GM12878 (cell line): ENCODE data around the gene C16orf86. TPM values are rescaled to one million over a fixed set of nuclear protein-coding genes. Genes with fewer than 3 reads are reported as not detected.
A peak's percentile ranks its signal among the peaks of the same experiment; 100 is the strongest.

Source experiments
- ATAC-seq: fragments of 200-7000 bp; cut with Tn5 transposase; 3 replicates; pipeline ENCODE4 v1.9.1; 2020; ENCODE audit warnings: mild to moderate bottlenecking, moderate library complexity
- BruUV-seq: library from RNA; stranded (reverse); fragments of 400-500 nt; replicated peaks from 2 replicates; lab custom pipeline; 2021; lab: Mats Ljungman, UMichigan
- CTCF ChIA-PET: fragments of 300-600 bp; sonication (Branson Sonifier 250); formaldehyde crosslinking; extraction: SDS; loops from one replicate; lab custom pipeline; 2021; ENCODE audit warnings: inconsistent platforms; lab: Yijun Ruan, JAX
- POLR2A ChIA-PET: fragments of 350-600 bp; formaldehyde crosslinking; extraction: SDS; loops from one replicate; lab custom pipeline; 2021; ENCODE audit warnings: inconsistent platforms; lab: Charles Lee
- RAD21 ChIA-PET: fragments of 300-600 bp; sonication (Branson Sonifier 250); formaldehyde crosslinking; loops from one replicate; lab custom pipeline; 2023; ENCODE audit warnings: antibody characterized with exemption; ENCODE audit not compliant: unreplicated experiment; lab: Charles Lee
- SMC1A ChIA-PET: fragments of 300-600 bp; sonication (Branson Sonifier 250); formaldehyde crosslinking; loops from one replicate; lab custom pipeline; 2023; ENCODE audit not compliant: unreplicated experiment, uncharacterized antibody; lab: Charles Lee
- DNase-seq: peaks from one replicate; pipeline ENCODE4 v3.0.0-alpha.2; 2011; ENCODE audit warnings: low read depth, low spot score
- FAIRE-seq: peaks from 3 replicates; lab custom pipeline; 2011; peaks lifted over from hg19 to GRCh38; lab: Jason Lieb, UNC
- H2AFZ ChIP-seq: 2 replicates; pipeline ENCODE4 v1.6.0; 2011; ENCODE audit warnings: low read depth, low read length, control low read depth; ENCODE audit not compliant: control insufficient read depth
- H3K27ac ChIP-seq: 2 replicates; pipeline ENCODE4 v1.5.1; 2011; ENCODE audit warnings: control low read depth; ENCODE audit not compliant: control insufficient read depth, insufficient read depth
- H3K27me3 ChIP-seq, 2 experiments: replicated peaks in 1 of 2; 2 replicates each; pipeline versions ENCODE4 v1.6.0 to v1.6.1; 2011; ENCODE audit warnings: low read length in 1 of 2; ENCODE audit not compliant: control insufficient read depth in 2 of 2, insufficient read depth in 2 of 2
- H3K36me3 ChIP-seq, 2 experiments: 2 replicates each; pipeline ENCODE4 v1.5.1; 2011; ENCODE audit warnings: low read length in 1 of 2; ENCODE audit not compliant: control insufficient read depth in 2 of 2, insufficient read depth in 2 of 2
- H3K4me1 ChIP-seq: 2 replicates; pipeline ENCODE4 v1.6.1; 2011; ENCODE audit warnings: mild to moderate bottlenecking, low read length, moderate library complexity, mixed read lengths; ENCODE audit not compliant: control insufficient read depth, insufficient read depth
- H3K4me2 ChIP-seq: 2 replicates; pipeline ENCODE4 v1.6.0; 2011; ENCODE audit warnings: control low read depth; ENCODE audit not compliant: control insufficient read depth, insufficient read depth
- H3K4me3 ChIP-seq: fragments of 200-600 bp; sonication (generic); 2 replicates; pipeline ENCODE4 v1.5.1; 2016
- H3K79me2 ChIP-seq: 2 replicates; pipeline ENCODE4 v1.6.0; 2011; ENCODE audit warnings: low read length; ENCODE audit not compliant: control insufficient read depth, insufficient read depth
- H3K9ac ChIP-seq: 2 replicates; pipeline ENCODE4 v1.8.0; 2011; ENCODE audit warnings: low read length, control low read depth, mixed read lengths; ENCODE audit not compliant: control insufficient read depth, insufficient read depth
- H3K9me3 ChIP-seq: replicated peaks from 3 replicates; pipeline ENCODE4 v1.5.1; 2011; ENCODE audit warnings: mild to moderate bottlenecking, low read length; ENCODE audit not compliant: control insufficient read depth, insufficient read depth
- H4K20me1 ChIP-seq: 2 replicates; pipeline ENCODE4 v1.6.0; 2011; ENCODE audit not compliant: control insufficient read depth, insufficient read depth
- BMI1 ChIP-seq: fragments of 450-650 bp; IDR thresholded peaks from 2 replicates; pipeline ENCODE4 v1.6.1; 2016; ENCODE audit warnings: mild to moderate bottlenecking, moderate library complexity, borderline replicate concordance
- FOXK2 ChIP-seq: fragments of 450-650 bp; IDR thresholded peaks from 2 replicates; pipeline ENCODE4 v1.6.1; 2017; ENCODE audit warnings: mild to moderate bottlenecking, moderate library complexity
- GATAD2B ChIP-seq: fragments of 450-650 bp; conservative IDR thresholded peaks from 2 replicates; pipeline ENCODE4 v1.6.1; 2017; ENCODE audit warnings: low read depth, mild to moderate bottlenecking, moderate library complexity
- RAD51 ChIP-seq: fragments of 450-650 bp; IDR thresholded peaks from 2 replicates; pipeline ENCODE4 v1.6.1; 2016; ENCODE audit warnings: moderate library complexity, mild to moderate bottlenecking, inconsistent platforms
- RB1 ChIP-seq: fragments of 450-650 bp; formaldehyde crosslinking; IDR thresholded peaks from 2 replicates; pipeline ENCODE4 v1.6.1; 2017; ENCODE audit warnings: mild to moderate bottlenecking, borderline replicate concordance
- STAT1 ChIP-seq: fragments of 450-650 bp; conservative IDR thresholded peaks from 2 replicates; pipeline ENCODE4 v1.6.1; 2014; ENCODE audit warnings: antibody characterized with exemption, mild to moderate bottlenecking
- ZSCAN29 ChIP-seq: fragments of 450-650 bp; IDR thresholded peaks from 2 replicates; pipeline ENCODE4 v1.6.1; 2017; ENCODE audit warnings: mild to moderate bottlenecking, moderate library complexity
- WGBS: methylation state at CpG from one replicate; pipeline ENCODE4 v1.1.6; 2016; ENCODE audit warnings: low lambda C conversion rate; ENCODE audit not compliant: insufficient replicate concordance, insufficient coverage; ENCODE audit errors: missing lambda C conversion rate; 5-methylcytosine and 5-hydroxymethylcytosine counted together
- in situ Hi-C: fragments of 300-500 bp; cut with MboI; formaldehyde crosslinking; loops from 9 replicates; pipeline ENCODE4 v1.14.3; 2018; ENCODE audit warnings: mixed read lengths
- intact Hi-C: fragments of 100-400 bp; cut with micrococcal nuclease; formaldehyde crosslinking; loops from one replicate; pipeline ENCODE4 v1.14.2; 2022; ENCODE audit not compliant: unreplicated experiment
- polyA plus RNA-seq, 11 experiments: library from polyadenylated mRNA; depleted of rRNA in 4 of 11; unstranded in 6 of 11; stranded (reverse) in 5 of 11; fragments of >200 nt; fragmentation: Nextera tagmentation in 4 of 11; fragmentation: Illumina TruSeq in 1 of 11; extraction: Ambion mirVana in 4 of 11; extraction: Trizol in 1 of 11; gene quantifications; 1 replicate in 1 of 11; 2 replicates in 10 of 11; pipeline versions ENCODE4 v1.2.1 to v1.2.3, GENCODE V29; 2011 to 2016; ENCODE audit warnings: inconsistent platforms in 2 of 11, missing spikeins in 2 of 11, low read depth in 1 of 11
- total RNA-seq, 4 experiments: library from RNA; depleted of rRNA in 3 of 4; stranded (reverse); fragments of >200 nt in 3 of 4; fragmentation: Illumina TruSeq in 1 of 4; extraction: Trizol in 1 of 4; gene quantifications; 2 replicates each; pipeline versions ENCODE4 v1.2.1 to v1.2.3, GENCODE V29; 2013 to 2021
- TF ChIP-seq, protein P1 (sequence below): IDR thresholded peaks from 2 replicates; pipeline ENCODE4 v1.6.1; 2011; ENCODE audit warnings: borderline replicate concordance, low read depth, mild to moderate bottlenecking, moderate library complexity, mixed read lengths, low read length; ENCODE audit not compliant: insufficient read depth; ENCODE audit errors: extremely low read length
- TF ChIP-seq, protein P2 (sequence below), 3 experiments: IDR thresholded peaks in 2 of 3; conservative IDR thresholded peaks in 1 of 3; 2 replicates each; pipeline ENCODE4 v1.5.1; 2011; ENCODE audit warnings: low read depth in 3 of 3, low read length in 3 of 3, mild to moderate bottlenecking in 3 of 3, control low read depth in 2 of 3, moderate library complexity in 2 of 3, inconsistent platforms in 1 of 3, mixed read lengths in 1 of 3; ENCODE audit not compliant: control insufficient read depth in 2 of 3, insufficient read depth in 1 of 3; ENCODE audit errors: extremely low read depth in 1 of 3
- TF ChIP-seq, protein P3 (sequence below): fragments of 450-650 bp; IDR thresholded peaks from 2 replicates; pipeline ENCODE4 v1.6.1; 2017; ENCODE audit warnings: mild to moderate bottlenecking, moderate library complexity

Gene C16orf86
- total and polyA plus RNA-seq, 10 of the 15 experiments (the other 5 are each of a cell fraction or from before 2014, with no cell fraction given) = 0.11 to 3.3 (median 1.6) TPM

DNA sequence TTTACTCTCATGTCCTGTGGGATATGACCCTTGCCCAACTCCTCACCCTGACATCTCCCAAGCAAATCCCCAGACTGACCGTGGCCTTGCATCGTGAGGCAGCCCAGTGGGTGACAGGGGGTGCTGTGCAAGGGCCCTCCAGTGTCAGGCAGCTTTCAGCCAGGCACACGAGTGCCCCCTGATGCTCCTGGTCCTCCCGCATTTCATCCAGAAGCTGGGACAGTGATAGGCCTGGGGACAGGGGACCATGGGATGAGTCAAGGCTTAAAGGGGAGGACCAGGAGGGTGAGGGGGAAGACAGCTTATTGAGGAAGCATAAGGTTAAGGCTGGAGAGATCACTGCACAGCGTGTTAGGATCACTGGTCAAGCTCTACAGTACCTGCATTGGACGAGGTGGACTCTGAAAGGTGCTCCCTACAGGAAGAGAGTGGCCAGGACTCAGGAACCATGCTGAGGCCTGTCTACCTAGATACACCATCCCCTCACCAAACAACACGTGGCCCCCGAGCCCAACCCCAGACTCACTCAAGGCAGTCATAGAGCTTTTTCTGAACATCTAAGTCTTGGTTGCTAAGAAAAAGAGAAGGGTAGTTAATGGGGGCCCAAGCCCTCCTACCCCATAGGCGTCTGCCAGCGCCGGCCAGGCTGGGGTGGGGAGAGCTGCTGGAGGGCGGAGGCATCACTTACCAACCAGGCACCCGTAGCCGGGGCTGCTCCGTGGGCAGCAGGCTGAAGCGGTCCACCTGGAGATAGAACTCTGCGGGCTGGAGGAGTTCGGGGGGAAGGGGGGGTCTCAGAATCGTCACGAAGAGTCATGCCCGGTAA, 7.6 kb upstream of the C16orf86 start (continued):
- TF ChIP-seq GATAD2B = no peak

DNA sequence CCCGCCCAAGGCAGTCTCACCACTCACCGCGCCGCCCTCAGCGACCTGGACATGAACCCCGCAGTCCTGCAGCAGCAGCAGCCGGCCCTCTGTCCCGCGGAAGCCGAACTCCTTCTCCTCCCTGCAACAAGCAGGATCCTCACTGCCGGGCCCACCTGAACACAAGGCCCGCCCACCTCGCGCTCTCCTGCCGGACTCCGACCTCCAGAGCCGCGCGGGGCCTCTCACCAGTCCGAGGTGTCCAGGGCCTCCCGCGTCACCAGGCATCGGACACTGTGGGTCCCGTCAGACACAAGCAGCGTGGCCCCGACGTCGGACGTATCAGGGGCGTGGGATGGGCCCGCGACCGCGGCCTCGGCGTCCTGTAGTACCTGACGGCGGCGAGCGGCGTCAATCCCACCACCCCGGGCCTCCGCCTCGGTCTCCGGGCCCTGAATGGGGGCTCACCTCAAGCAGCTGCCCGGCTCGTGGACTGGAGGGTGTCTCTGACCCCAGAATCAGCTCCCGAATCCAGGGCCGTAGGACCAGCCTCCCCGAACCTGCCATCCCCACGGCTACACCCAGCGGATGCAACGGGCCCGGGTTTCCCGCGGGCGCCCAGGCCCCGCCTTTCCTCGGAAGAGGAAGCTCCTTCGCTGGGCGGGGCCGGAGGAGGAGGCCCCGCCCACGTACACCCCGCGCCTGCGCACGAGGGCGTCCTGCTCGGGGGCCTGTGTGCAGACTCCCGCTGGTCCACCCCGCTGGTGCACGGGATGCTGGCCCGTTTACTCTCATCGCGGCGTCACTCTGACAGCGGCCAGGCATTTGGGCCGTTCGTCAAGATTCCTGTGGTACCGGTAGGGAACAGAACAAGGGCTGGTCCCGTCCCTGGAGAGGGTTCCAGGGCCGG, 6.7 kb upstream of the C16orf86 start, which contains the start of gene ACD:
TSS of gene ACD (minus strand) at position 586 of the 889 bp plus-strand sequence. CDS start at position 546, 40 bp downstream.
- ChIA-PET SMC1A (interaction anchor here (1.0 to 1.4 kb wide), 6 partner anchors 10 to 185 kb away, joined by 3 read pairs; partner anchors contain the start of gene GFOD2), RAD21 (interaction anchor here (1.0 to 3.2 kb wide), 11 partner anchors 11 to 178 kb away, joined by 3 to 17 read pairs (median 6); partner anchors contain the start of genes ATP6V0D1, CARMIL2, CTCF and GFOD2), POLR2A (interaction anchor here (0.5 to 2.8 kb wide), 15 partner anchors 9 to 276 kb away, joined by 3 to 16 read pairs (median 4); partner anchors contain the start of genes ATP6V0D1, CARMIL2, CTCF and GFOD2), CTCF (interaction anchor here (0.6 to 4.3 kb wide), 18 partner anchors 9 to 616 kb away, joined by 3 to 29 read pairs (median 4); partner anchors contain the start of genes ATP6V0D1, CARMIL2 and CTCF)
- no peaks in the 10 kb centered on the region for H3K9me3 ChIP-seq
- peak within 1 kb of the TSS; percentile 78 for H3K9ac ChIP-seq
- H3K79me2 ChIP-seq = peaks cover 12% of the 10 kb centered on the region
- peak within 1 kb of the TSS; percentile 80 for H3K27ac ChIP-seq
- intact Hi-C loops = loop anchor here (1.0 to 5.0 kb wide), 2 partner anchors 98 to 503 kb away; partner anchors contain the start of genes CTCF, FBXL8 and TRADD
- H3K27me3 ChIP-seq = no peaks in the 10 kb centered on the region
- in situ Hi-C loops = no loop called here
- peak within 1 kb of the TSS; percentile 92 for H3K4me3 ChIP-seq
- ATAC-seq = peak; percentile 82
- WGBS = 1% methylated on average over 74 of the region's 83 CpGs
- H4K20me1 ChIP-seq = no peaks in the 10 kb centered on the region
- H3K4me2 ChIP-seq = peak within 1 kb of the TSS; percentile 78
- DNase-seq = peak; percentile 65
- peak; percentile 65 for FAIRE-seq
- peaks cover 10% of the 10 kb centered on the region for H3K4me1 ChIP-seq
- peak within 1 kb of the TSS; percentile 99 for H2AFZ ChIP-seq
- peaks cover 12 to 15% of the 10 kb centered on the region in 2 experiments for H3K36me3 ChIP-seq
- TSS peak; percentile 87 for BruUV-seq
- TF ChIP-seq, protein P1, sequence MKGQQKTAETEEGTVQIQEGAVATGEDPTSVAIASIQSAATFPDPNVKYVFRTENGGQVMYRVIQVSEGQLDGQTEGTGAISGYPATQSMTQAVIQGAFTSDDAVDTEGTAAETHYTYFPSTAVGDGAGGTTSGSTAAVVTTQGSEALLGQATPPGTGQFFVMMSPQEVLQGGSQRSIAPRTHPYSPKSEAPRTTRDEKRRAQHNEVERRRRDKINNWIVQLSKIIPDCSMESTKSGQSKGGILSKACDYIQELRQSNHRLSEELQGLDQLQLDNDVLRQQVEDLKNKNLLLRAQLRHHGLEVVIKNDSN = no peak
- no peak for TF ChIP-seq BMI1
- TF ChIP-seq STAT1 = no peak
- TF ChIP-seq FOXK2 = no peak
- TF ChIP-seq RAD51 = no peak
- TF ChIP-seq, protein P2, sequence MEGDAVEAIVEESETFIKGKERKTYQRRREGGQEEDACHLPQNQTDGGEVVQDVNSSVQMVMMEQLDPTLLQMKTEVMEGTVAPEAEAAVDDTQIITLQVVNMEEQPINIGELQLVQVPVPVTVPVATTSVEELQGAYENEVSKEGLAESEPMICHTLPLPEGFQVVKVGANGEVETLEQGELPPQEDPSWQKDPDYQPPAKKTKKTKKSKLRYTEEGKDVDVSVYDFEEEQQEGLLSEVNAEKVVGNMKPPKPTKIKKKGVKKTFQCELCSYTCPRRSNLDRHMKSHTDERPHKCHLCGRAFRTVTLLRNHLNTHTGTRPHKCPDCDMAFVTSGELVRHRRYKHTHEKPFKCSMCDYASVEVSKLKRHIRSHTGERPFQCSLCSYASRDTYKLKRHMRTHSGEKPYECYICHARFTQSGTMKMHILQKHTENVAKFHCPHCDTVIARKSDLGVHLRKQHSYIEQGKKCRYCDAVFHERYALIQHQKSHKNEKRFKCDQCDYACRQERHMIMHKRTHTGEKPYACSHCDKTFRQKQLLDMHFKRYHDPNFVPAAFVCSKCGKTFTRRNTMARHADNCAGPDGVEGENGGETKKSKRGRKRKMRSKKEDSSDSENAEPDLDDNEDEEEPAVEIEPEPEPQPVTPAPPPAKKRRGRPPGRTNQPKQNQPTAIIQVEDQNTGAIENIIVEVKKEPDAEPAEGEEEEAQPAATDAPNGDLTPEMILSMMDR (IDR thresholded peaks at IDR 0.05 in 2 of 3, conservative IDR thresholded peaks at IDR 0.05 in 1 of 3; ENCODE audit: control insufficient read depth in 2 of 3, extremely low read depth in 1 of 3, insufficient read depth in 1 of 3, low read depth in 3 of 3, low read length in 3 of 3) = no peak
- TF ChIP-seq, protein P3, sequence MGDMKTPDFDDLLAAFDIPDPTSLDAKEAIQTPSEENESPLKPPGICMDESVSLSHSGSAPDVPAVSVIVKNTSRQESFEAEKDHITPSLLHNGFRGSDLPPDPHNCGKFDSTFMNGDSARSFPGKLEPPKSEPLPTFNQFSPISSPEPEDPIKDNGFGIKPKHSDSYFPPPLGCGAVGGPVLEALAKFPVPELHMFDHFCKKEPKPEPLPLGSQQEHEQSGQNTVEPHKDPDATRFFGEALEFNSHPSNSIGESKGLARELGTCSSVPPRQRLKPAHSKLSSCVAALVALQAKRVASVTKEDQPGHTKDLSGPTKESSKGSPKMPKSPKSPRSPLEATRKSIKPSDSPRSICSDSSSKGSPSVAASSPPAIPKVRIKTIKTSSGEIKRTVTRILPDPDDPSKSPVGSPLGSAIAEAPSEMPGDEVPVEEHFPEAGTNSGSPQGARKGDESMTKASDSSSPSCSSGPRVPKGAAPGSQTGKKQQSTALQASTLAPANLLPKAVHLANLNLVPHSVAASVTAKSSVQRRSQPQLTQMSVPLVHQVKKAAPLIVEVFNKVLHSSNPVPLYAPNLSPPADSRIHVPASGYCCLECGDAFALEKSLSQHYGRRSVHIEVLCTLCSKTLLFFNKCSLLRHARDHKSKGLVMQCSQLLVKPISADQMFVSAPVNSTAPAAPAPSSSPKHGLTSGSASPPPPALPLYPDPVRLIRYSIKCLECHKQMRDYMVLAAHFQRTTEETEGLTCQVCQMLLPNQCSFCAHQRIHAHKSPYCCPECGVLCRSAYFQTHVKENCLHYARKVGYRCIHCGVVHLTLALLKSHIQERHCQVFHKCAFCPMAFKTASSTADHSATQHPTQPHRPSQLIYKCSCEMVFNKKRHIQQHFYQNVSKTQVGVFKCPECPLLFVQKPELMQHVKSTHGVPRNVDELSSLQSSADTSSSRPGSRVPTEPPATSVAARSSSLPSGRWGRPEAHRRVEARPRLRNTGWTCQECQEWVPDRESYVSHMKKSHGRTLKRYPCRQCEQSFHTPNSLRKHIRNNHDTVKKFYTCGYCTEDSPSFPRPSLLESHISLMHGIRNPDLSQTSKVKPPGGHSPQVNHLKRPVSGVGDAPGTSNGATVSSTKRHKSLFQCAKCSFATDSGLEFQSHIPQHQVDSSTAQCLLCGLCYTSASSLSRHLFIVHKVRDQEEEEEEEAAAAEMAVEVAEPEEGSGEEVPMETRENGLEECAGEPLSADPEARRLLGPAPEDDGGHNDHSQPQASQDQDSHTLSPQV = no peak
- no peak for TF ChIP-seq ZSCAN29
- peak; percentile 80; the same call in 1 of the 2 replicates for TF ChIP-seq RB1
